Loucy (cell line): Measurements from ENCODE around the gene PLCB3.

Experiments
- H2AFZ ChIP-seq: fragments of 200-600 bp; sonication (generic); 2 replicates; pipeline ENCODE4 v1.6.0; 2016; ENCODE audit warnings: antibody characterized with exemption, mild to moderate bottlenecking, low read length, moderate library complexity
- H3F3A ChIP-seq: fragments of 200-600 bp; 2 replicates; pipeline ENCODE4 v1.6.0; 2016; ENCODE audit warnings: antibody characterized with exemption, low read depth, mild to moderate bottlenecking
- H3K27me3 ChIP-seq: fragments of 200-600 bp; sonication (generic); 2 replicates; pipeline ENCODE4 v1.6.1; 2014; ENCODE audit warnings: low read length, mild to moderate bottlenecking; ENCODE audit not compliant: insufficient read depth, poor library complexity, severe bottlenecking
- H3K36me3 ChIP-seq: fragments of 200-600 bp; sonication (generic); 2 replicates; pipeline ENCODE4 v1.6.1; 2016; ENCODE audit warnings: low read length; ENCODE audit not compliant: insufficient read depth
- H3K4me1 ChIP-seq: fragments of 200-600 bp; sonication (generic); 2 replicates; pipeline ENCODE4 v1.5.1; 2014; ENCODE audit warnings: low read length, mild to moderate bottlenecking; ENCODE audit not compliant: insufficient read depth, poor library complexity, severe bottlenecking
- H3K4me2 ChIP-seq: fragments of 200-600 bp; sonication (generic); 2 replicates; pipeline ENCODE4 v1.6.0; 2014; ENCODE audit warnings: antibody characterized with exemption, low read length, low read depth, mild to moderate bottlenecking; ENCODE audit not compliant: poor library complexity, severe bottlenecking
- H3K4me3 ChIP-seq: fragments of 200-600 bp; sonication (generic); 2 replicates; pipeline ENCODE4 v1.5.1; 2014; ENCODE audit warnings: low read length, mild to moderate bottlenecking, mixed read lengths; ENCODE audit not compliant: poor library complexity, severe bottlenecking
- H3K79me2 ChIP-seq: fragments of 200-600 bp; sonication (generic); 2 replicates; pipeline ENCODE4 v1.6.1; 2014; ENCODE audit warnings: low read length; ENCODE audit not compliant: insufficient read depth
- H3K9ac ChIP-seq: fragments of 200-600 bp; sonication (generic); 2 replicates; pipeline ENCODE4 v1.6.0; 2014; ENCODE audit warnings: mild to moderate bottlenecking, low read depth, low read length, moderate library complexity; ENCODE audit not compliant: poor library complexity, severe bottlenecking
- H3K9me2 ChIP-seq: fragments of 200-600 bp; sonication (generic); replicated peaks from 2 replicates; pipeline ENCODE4 v1.6.1; 2016; ENCODE audit warnings: low read depth, low read length, mixed read lengths
- H3K9me3 ChIP-seq: fragments of 200-600 bp; sonication (generic); 2 replicates; pipeline ENCODE4 v1.6.1; 2014; ENCODE audit warnings: mild to moderate bottlenecking, antibody characterized with exemption, low read length, low read depth; ENCODE audit not compliant: insufficient read depth
- H4K20me1 ChIP-seq: fragments of 200-600 bp; sonication (generic); 2 replicates; pipeline ENCODE4 v1.6.0; 2014; ENCODE audit warnings: antibody characterized with exemption, low read length, mild to moderate bottlenecking; ENCODE audit not compliant: insufficient read depth, poor library complexity, severe bottlenecking
- EZH2phosphoT487 ChIP-seq: fragments of 200-600 bp; IDR thresholded peaks from 2 replicates; pipeline ENCODE4 v1.6.1; 2018; ENCODE audit warnings: antibody characterized with exemption, mild to moderate bottlenecking, moderate library complexity, borderline replicate concordance
- TF ChIP-seq, protein P1 (sequence below): fragments of 200-600 bp; sonication (generic); conservative IDR thresholded peaks from 2 replicates; pipeline ENCODE4 v1.5.1; 2014; ENCODE audit warnings: mild to moderate bottlenecking, antibody characterized with exemption, low read length

The PLCB3 gene

DNA sequence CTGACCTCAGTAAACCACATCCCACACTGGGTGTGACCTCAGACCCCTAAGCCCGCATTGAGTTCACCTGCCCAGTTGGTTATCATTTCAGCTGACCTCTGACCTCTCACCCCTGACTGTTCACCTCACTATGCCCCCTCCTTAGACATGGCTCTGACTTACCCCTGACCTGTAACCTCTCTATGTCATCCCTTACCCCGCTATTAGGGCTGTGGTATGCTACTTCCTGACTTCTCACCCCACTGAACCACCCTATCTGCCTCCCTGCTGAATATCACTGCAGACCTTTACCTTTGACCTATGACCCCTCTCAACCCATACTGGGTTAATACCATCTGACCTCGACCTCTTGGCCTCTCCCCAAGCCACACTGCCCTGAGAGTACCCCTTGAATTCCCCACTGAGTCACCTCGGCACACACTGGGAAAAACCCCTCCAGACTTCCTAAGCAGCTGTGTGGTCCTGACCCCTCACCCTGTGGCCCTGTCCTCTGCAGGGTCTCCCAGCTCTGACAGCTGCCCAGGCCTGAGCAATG is 8.3 kb downstream of the PLCB3 start:
- Histone ChIP-seq H4K20me1 (no peaks in the 10 kb centered on the region), H3K9me2 (no peaks in the 10 kb centered on the region), H3K9ac (no peak overlapping the region), H3K4me3 (no peak overlapping the region), H3K36me3 (no peaks in the 10 kb centered on the region), H3K27me3 (no peaks in the 10 kb centered on the region), H3F3A (no peaks in the 10 kb centered on the region), H3K9me3 (no peaks in the 10 kb centered on the region), H2AFZ (no peak overlapping the region), H3K4me1 (no peaks in the 10 kb centered on the region), H3K79me2 (no peaks in the 10 kb centered on the region), H3K4me2 (no peak overlapping the region)
- TF ChIP-seq, protein P1, sequence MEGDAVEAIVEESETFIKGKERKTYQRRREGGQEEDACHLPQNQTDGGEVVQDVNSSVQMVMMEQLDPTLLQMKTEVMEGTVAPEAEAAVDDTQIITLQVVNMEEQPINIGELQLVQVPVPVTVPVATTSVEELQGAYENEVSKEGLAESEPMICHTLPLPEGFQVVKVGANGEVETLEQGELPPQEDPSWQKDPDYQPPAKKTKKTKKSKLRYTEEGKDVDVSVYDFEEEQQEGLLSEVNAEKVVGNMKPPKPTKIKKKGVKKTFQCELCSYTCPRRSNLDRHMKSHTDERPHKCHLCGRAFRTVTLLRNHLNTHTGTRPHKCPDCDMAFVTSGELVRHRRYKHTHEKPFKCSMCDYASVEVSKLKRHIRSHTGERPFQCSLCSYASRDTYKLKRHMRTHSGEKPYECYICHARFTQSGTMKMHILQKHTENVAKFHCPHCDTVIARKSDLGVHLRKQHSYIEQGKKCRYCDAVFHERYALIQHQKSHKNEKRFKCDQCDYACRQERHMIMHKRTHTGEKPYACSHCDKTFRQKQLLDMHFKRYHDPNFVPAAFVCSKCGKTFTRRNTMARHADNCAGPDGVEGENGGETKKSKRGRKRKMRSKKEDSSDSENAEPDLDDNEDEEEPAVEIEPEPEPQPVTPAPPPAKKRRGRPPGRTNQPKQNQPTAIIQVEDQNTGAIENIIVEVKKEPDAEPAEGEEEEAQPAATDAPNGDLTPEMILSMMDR = no peak
- TF ChIP-seq EZH2phosphoT487 = no peak

DNA sequence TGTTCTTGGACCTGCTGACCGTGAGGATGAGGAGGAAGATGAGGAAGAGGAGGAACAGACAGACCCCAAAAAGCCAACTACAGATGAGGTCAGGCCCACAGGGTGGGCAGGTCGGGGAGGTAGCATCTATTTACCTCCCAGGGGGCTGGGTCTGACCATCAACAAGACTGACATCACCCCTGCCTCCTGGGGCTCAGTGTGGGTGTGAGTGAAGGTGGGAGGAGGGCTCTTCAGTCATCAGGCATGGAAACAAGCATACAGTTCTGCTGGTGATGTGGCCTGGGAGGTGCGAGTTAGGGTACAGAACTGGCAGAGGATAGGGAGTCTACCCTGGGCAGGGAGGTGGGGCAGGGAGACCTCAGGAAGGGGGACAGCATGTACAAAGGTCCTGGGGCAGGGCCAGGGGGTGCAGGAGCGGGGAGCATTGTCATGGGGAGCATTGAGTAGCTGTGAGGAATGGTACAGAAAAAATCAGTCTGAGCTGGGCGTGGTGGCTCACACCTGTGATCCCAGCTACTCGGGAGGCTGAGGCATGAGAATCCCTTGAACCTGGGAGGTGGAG is 8.9 kb downstream of the PLCB3 start:
- Histone ChIP-seq H3K9me2 (no peaks in the 10 kb centered on the region), H3K4me2 (no peak overlapping the region), H3F3A (no peaks in the 10 kb centered on the region), H2AFZ (no peak overlapping the region), H3K36me3 (no peaks in the 10 kb centered on the region), H3K79me2 (no peaks in the 10 kb centered on the region), H3K9ac (no peak overlapping the region), H3K4me1 (no peaks in the 10 kb centered on the region), H3K4me3 (no peak overlapping the region), H3K27me3 (no peaks in the 10 kb centered on the region), H3K9me3 (no peaks in the 10 kb centered on the region), H4K20me1 (no peaks in the 10 kb centered on the region)
- TF ChIP-seq, protein P1 = no peak
- TF ChIP-seq EZH2phosphoT487 = no peak

DNA sequence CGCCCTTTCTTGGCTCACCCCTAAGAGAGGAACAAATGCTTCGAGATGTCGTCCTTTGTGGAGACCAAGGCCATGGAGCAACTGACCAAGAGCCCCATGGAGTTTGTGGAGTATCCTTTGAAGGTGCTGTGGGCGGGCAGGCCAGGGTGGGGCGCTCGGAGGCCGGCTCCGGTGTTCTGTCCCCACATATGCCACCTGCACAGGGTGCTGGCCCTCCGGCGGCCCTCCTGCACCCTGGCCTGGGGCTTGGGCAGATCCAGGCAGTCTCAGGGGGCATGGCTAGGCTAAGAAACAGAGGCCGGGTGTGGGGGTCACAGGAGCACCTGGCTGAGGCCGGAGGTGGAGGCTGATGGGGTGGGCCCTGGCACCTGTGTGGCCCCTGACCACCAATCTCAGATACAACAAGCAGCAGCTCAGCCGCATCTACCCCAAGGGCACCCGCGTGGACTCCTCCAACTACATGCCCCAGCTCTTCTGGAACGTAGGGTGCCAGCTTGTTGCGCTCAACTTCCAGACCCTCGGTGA is 10.3 kb downstream of the PLCB3 start:
- H3K4me3 ChIP-seq = no peak overlapping the region
- no peaks in the 10 kb centered on the region for H3F3A ChIP-seq
- H3K27me3 ChIP-seq = no peaks in the 10 kb centered on the region
- H3K9me3 ChIP-seq = no peaks in the 10 kb centered on the region
- H3K4me2 ChIP-seq = no peak overlapping the region
- no peak overlapping the region for H2AFZ ChIP-seq
- H4K20me1 ChIP-seq = no peaks in the 10 kb centered on the region
- H3K9ac ChIP-seq = no peak overlapping the region
- no peaks in the 10 kb centered on the region for H3K36me3 ChIP-seq
- H3K9me2 ChIP-seq = no peaks in the 10 kb centered on the region
- no peaks in the 10 kb centered on the region for H3K4me1 ChIP-seq
- H3K79me2 ChIP-seq = no peaks in the 10 kb centered on the region
- TF ChIP-seq, protein P1 = no peak
